SK-N-SH (cell line): ENCODE results near the gene AHNAK. TPM values are rescaled to one million over a fixed set of nuclear protein-coding genes. Genes with fewer than 3 reads are reported as not detected.

Experiments
- CTCF ChIA-PET: fragments of 300-600, 350-600 bp; formaldehyde crosslinking; extraction: SDS; loops from one replicate; lab custom pipeline; 2021; lab: Yijun Ruan, JAX
- POLR2A ChIA-PET: fragments of 350-600 bp; sonication (Branson Sonifier 250); formaldehyde crosslinking; extraction: SDS; loops from one replicate; lab custom pipeline; 2020; ENCODE audit warnings: antibody characterized with exemption, inconsistent platforms; lab: Yijun Ruan, JAX
- DNase-seq: peaks from one replicate; pipeline ENCODE4 v3.0.0; 2012
- H2AFZ ChIP-seq: fragments of 200-600 bp; sonication (generic); 2 replicates; pipeline ENCODE4 v1.8.1; 2016; ENCODE audit warnings: antibody characterized with exemption, mild to moderate bottlenecking, low read depth
- H3F3A ChIP-seq: fragments of 200-600 bp; sonication (generic); replicated peaks from 2 replicates; pipeline ENCODE3; 2016; ENCODE audit warnings: antibody characterized with exemption, mild to moderate bottlenecking; ENCODE audit not compliant: insufficient read depth
- H3K27ac ChIP-seq, 2 experiments: fragments of 200-500 bp in 1 of 2; fragments of 200-600 bp in 1 of 2; sonication (Bioruptor generic) in 1 of 2; sonication (generic), shearing (Covaris generic) in 1 of 2; 2 replicates each; pipeline versions ENCODE4 v1.5.1 to v1.6.1; 2014 to 2016; ENCODE audit warnings: low read depth in 2 of 2, inconsistent platforms in 1 of 2, low read length in 1 of 2, mild to moderate bottlenecking in 1 of 2, mixed read lengths in 1 of 2
- H3K27me3 ChIP-seq: fragments of 200-600 bp; sonication (generic), shearing (Covaris generic); 2 replicates; pipeline ENCODE4 v1.6.1; 2016; ENCODE audit warnings: mixed run types; ENCODE audit not compliant: insufficient read depth
- H3K36me3 ChIP-seq, 2 experiments: fragments of 200-500 bp in 1 of 2; fragments of 200-600 bp in 1 of 2; sonication (Bioruptor generic) in 1 of 2; sonication (generic) in 1 of 2; replicated peaks in 1 of 2; 2 replicates each; pipeline versions ENCODE3 to v1.5.1; 2014 to 2016; ENCODE audit warnings: low read length in 1 of 2, mild to moderate bottlenecking in 1 of 2; ENCODE audit not compliant: insufficient read depth in 2 of 2, control insufficient read depth in 1 of 2
- H3K4me1 ChIP-seq, 2 experiments: fragments of 200-500 bp in 1 of 2; fragments of 200-600 bp in 1 of 2; sonication (Bioruptor generic) in 1 of 2; sonication (generic), shearing (Covaris generic) in 1 of 2; 2 replicates each; pipeline versions ENCODE4 v1.5.1 to v1.6.1; 2014 to 2016; ENCODE audit warnings: low read depth in 1 of 2, low read length in 1 of 2, mixed run types in 1 of 2; ENCODE audit not compliant: insufficient read depth in 2 of 2, control insufficient read depth in 1 of 2
- H3K4me2 ChIP-seq: fragments of 200-600 bp; sonication (generic), shearing (Covaris generic); 2 replicates; pipeline ENCODE4 v1.6.1; 2017; ENCODE audit warnings: mixed run types
- H3K4me3 ChIP-seq, 2 experiments: fragments of 200-500 bp in 1 of 2; fragments of 200-600 bp in 1 of 2; sonication (Bioruptor generic) in 1 of 2; sonication (generic), shearing (Covaris generic) in 1 of 2; 2 replicates each; pipeline versions ENCODE4 v1.5.1 to v1.8.1; 2014 to 2016; ENCODE audit warnings: low read depth in 2 of 2, inconsistent platforms in 1 of 2, low read length in 1 of 2, mild to moderate bottlenecking in 1 of 2, mixed read lengths in 1 of 2, moderate library complexity in 1 of 2
- H3K79me2 ChIP-seq: fragments of 200-600 bp; sonication (generic); 2 replicates; pipeline ENCODE4 v1.8.1; 2017; ENCODE audit warnings: mild to moderate bottlenecking; ENCODE audit not compliant: insufficient read depth
- H3K9ac ChIP-seq: fragments of 200-600 bp; sonication (generic); 2 replicates; pipeline ENCODE4 v1.6.1; 2017; ENCODE audit warnings: mixed run types
- H3K9me2 ChIP-seq: fragments of 200-600 bp; sonication (generic); 2 replicates; pipeline ENCODE4 v1.6.1; 2017; ENCODE audit warnings: mixed run types
- H3K9me3 ChIP-seq: fragments of 200-600 bp; sonication (generic); 2 replicates; pipeline ENCODE4 v1.6.1; 2017; ENCODE audit warnings: mixed run types, mild to moderate bottlenecking, moderate library complexity
- H4K20me1 ChIP-seq: fragments of 200-600 bp; sonication (generic); 2 replicates; pipeline ENCODE4 v1.6.1; 2017; ENCODE audit warnings: mild to moderate bottlenecking, mixed run types; ENCODE audit not compliant: insufficient read depth
- EP300 ChIP-seq, 2 experiments: IDR thresholded peaks; 2 replicates each; pipeline versions ENCODE4 v1.4.0 to v1.6.1; 2012; ENCODE audit warnings: borderline replicate concordance in 1 of 2, low read depth in 1 of 2, low read length in 1 of 2
- FOXJ3 ChIP-seq: sonication (generic); formaldehyde crosslinking; IDR thresholded peaks from 2 replicates; pipeline ENCODE4 v1.5.1; 2020; ENCODE audit warnings: mild to moderate bottlenecking, missing genetic modification reagents
- FOXM1 ChIP-seq: IDR thresholded peaks from 2 replicates; pipeline ENCODE4 v1.4.0; 2012; ENCODE audit warnings: low read depth, mild to moderate bottlenecking
- GABPA ChIP-seq: IDR thresholded peaks from 2 replicates; pipeline ENCODE4 v1.4.0; 2012; ENCODE audit warnings: low read depth, mild to moderate bottlenecking
- GATA2 ChIP-seq: sonication (generic); formaldehyde crosslinking; IDR thresholded peaks from 2 replicates; pipeline ENCODE4 v1.5.0; 2020; ENCODE audit warnings: mild to moderate bottlenecking, missing genetic modification reagents
- JUND ChIP-seq: IDR thresholded peaks from 2 replicates; pipeline ENCODE4 v1.4.0; 2012
- MEF2A ChIP-seq: IDR thresholded peaks from 2 replicates; pipeline ENCODE4 v1.4.0; 2012; ENCODE audit warnings: low read depth, borderline replicate concordance
- NRF1 ChIP-seq: IDR thresholded peaks from 2 replicates; pipeline ENCODE4 v1.6.1; 2012; ENCODE audit warnings: low read depth, mild to moderate bottlenecking, low read length
- PBX3 ChIP-seq: IDR thresholded peaks from 2 replicates; pipeline ENCODE4; 2012
- RAD21 ChIP-seq: IDR thresholded peaks from 2 replicates; pipeline ENCODE4 v1.6.1; 2012; ENCODE audit warnings: mild to moderate bottlenecking, low read length
- RCOR1 ChIP-seq: fragments of 150-350 bp; IDR thresholded peaks from 2 replicates; pipeline ENCODE4 v1.6.1; 2017; ENCODE audit warnings: antibody characterized with exemption, low read length
- RFX5 ChIP-seq: IDR thresholded peaks from 2 replicates; pipeline ENCODE4 v1.6.1; 2012; ENCODE audit warnings: mild to moderate bottlenecking, improper control_type of control experiment, low read length
- RXRA ChIP-seq: IDR thresholded peaks from 2 replicates; pipeline ENCODE4 v1.4.0; 2012; ENCODE audit warnings: low read depth, mild to moderate bottlenecking, borderline replicate concordance
- TAF1 ChIP-seq: IDR thresholded peaks from 2 replicates; pipeline ENCODE4 v1.6.1; 2012; ENCODE audit warnings: low read depth, mild to moderate bottlenecking, low read length, moderate library complexity, borderline replicate concordance
- TCF12 ChIP-seq: IDR thresholded peaks from 2 replicates; pipeline ENCODE4 v1.4.0; 2012
- USF1 ChIP-seq: IDR thresholded peaks from 2 replicates; pipeline ENCODE4 v1.4.0; 2012; ENCODE audit warnings: low read depth, borderline replicate concordance
- USF2 ChIP-seq: fragments of 150-350 bp; IDR thresholded peaks from 2 replicates; pipeline ENCODE4 v1.6.1; 2017; ENCODE audit warnings: antibody characterized with exemption, low read length, low read depth, borderline replicate concordance
- WGBS: methylation state at CpG from one replicate; pipeline ENCODE4 v1.1.6; 2017; ENCODE audit warnings: low lambda C conversion rate; 5-methylcytosine and 5-hydroxymethylcytosine counted together
- polyA plus RNA-seq, 3 experiments: library from polyadenylated mRNA; depleted of rRNA; stranded (reverse); fragments of >200 nt; gene quantifications; 2 replicates each; pipeline ENCODE4 v1.2.3, GENCODE V29; 2012
- TF ChIP-seq, protein P1 (sequence below): IDR thresholded peaks from 2 replicates; pipeline ENCODE4 v1.4.0; 2012; ENCODE audit warnings: low read depth, borderline replicate concordance

AHNAK gene
- polyA plus RNA-seq, 1 of the 3 experiments (the other 2 are of a cell fraction), result 57.8 TPM

GRCh38 chr11:62392506-62392905 lies 154.1 kb downstream of the AHNAK start:
- Histone ChIP-seq H3K9ac (no peak overlapping the region), H2AFZ (no peak overlapping the region), H3K9me2 (no peaks in the 10 kb centered on the region), H3K79me2 (no peaks in the 10 kb centered on the region), H3K36me3 (no peaks in the 10 kb centered on the region), H3K27me3 (no peaks in the 10 kb centered on the region), H3K4me3 (no peak overlapping the region), H3K27ac (no peak overlapping the region), H3K4me1 (peaks cover 0 to 17% of the 10 kb centered on the region in 2 experiments; a peak in 1 of 4 replicates), H3K9me3 (no peaks in the 10 kb centered on the region), H4K20me1 (no peaks in the 10 kb centered on the region), H3K4me2 (no peak overlapping the region), H3F3A (no peaks in the 10 kb centered on the region)
- no peak for DNase-seq
- 79% methylated on average over 3 of the region's 3 CpGs for WGBS
- CTCF ChIA-PET, result interaction anchor here (0.8 to 8.5 kb wide), 9 partner anchors 8 to 166 kb away, joined by 3 to 195 read pairs (median 5); no protein-coding TSS in a partner anchor
- POLR2A ChIA-PET, result no interaction called here
- TF ChIP-seq, protein P1, sequence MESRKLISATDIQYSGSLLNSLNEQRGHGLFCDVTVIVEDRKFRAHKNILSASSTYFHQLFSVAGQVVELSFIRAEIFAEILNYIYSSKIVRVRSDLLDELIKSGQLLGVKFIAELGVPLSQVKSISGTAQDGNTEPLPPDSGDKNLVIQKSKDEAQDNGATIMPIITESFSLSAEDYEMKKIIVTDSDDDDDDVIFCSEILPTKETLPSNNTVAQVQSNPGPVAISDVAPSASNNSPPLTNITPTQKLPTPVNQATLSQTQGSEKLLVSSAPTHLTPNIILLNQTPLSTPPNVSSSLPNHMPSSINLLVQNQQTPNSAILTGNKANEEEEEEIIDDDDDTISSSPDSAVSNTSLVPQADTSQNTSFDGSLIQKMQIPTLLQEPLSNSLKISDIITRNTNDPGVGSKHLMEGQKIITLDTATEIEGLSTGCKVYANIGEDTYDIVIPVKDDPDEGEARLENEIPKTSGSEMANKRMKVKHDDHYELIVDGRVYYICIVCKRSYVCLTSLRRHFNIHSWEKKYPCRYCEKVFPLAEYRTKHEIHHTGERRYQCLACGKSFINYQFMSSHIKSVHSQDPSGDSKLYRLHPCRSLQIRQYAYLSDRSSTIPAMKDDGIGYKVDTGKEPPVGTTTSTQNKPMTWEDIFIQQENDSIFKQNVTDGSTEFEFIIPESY, result no peak
- no peak for TF ChIP-seq NRF1
- no peak for TF ChIP-seq TAF1
- TF ChIP-seq GATA2, result no peak
- TF ChIP-seq USF2, result no peak
- TF ChIP-seq JUND, result no peak
- no peak for TF ChIP-seq GABPA
- no peak for TF ChIP-seq RAD21
- TF ChIP-seq MEF2A, result no peak
- TF ChIP-seq RFX5, result no peak
- TF ChIP-seq FOXM1, result no peak
- no peak for TF ChIP-seq EP300 (IDR thresholded peaks at IDR 0.05; ENCODE audit: borderline replicate concordance in 1 of 2, low read depth in 1 of 2, low read length in 1 of 2)
- no peak for TF ChIP-seq RCOR1
- TF ChIP-seq TCF12, result no peak
- TF ChIP-seq RXRA, result no peak
- TF ChIP-seq USF1, result no peak
- TF ChIP-seq PBX3, result no peak
- TF ChIP-seq FOXJ3 (CRISPR knock-in tag), result no peak
